Adipose tissue (tissue), 3 donors: Measurements from ENCODE around the gene PSMB3. TPM values are rescaled to one million over a fixed set of nuclear protein-coding genes. Genes with fewer than 3 reads are reported as not detected.
A peak's percentile ranks its signal among the peaks of the same experiment; 100 is the strongest.

Experiments used
- H3K27ac ChIP-seq: one replicate; pipeline ENCODE4 v1.5.1; 2013; ENCODE audit warnings: low read depth, low read length
- WGBS, 3 donors: extraction: QIAGEN DNeasy Blood & Tissue Kit; methylation state at CpG; one replicate each; pipeline ENCODE4 v1.1.7; 2013; 5-methylcytosine and 5-hydroxymethylcytosine counted together
- polyA plus RNA-seq, 3 donors: library from polyadenylated mRNA; stranded (reverse); fragments of 200-250 nt; gene quantifications; one replicate each; pipeline ENCODE4 v1.2.3, GENCODE V29; 2013
- donor health status: healthy with polysubstance abuse.
- donor health status: Bipolar disorder and iron deficiency.
- donor health status: healthy.

The PSMB3 gene
- 100 to 1,000 TPM in 2 of 3 donors, 10 to 100 TPM in 1; 76.8 to 190 (median 184) TPM for polyA plus RNA-seq

GRCh38 chr17:38752308-38753070 lies at the start of gene PSMB3:
Gene PSMB3 (plus strand): TSS chr17:38752741. CDS start chr17:38752827, 86 bp downstream.
- WGBS, 3 donors: 0% methylated on average over 44 of the region's 44 CpGs
- H3K27ac ChIP-seq: peak within 1 kb of the TSS; percentile 86

- 1 to 2% (median 2%) methylated on average over 55 of the region's 55 CpGs for WGBS, 3 donors
These were observed 49.4 kb upstream of the PSMB3 start for GRCh38 chr17:38702916-38703741.

GRCh38 chr17:38703742-38704605 lies 48.6 kb upstream of the PSMB3 start:
- H3K27ac ChIP-seq: peak overlapping the region; percentile 79
- WGBS, 3 donors: 0 to 1% (median 0%) methylated on average over 46 to 50 of the region's 50 CpGs

More at GRCh38 chr17:38702916-38703741, 49.4 kb upstream of the PSMB3 start:
- no peak overlapping the region for H3K27ac ChIP-seq

- 1% methylated on average over 50 to 93 of the region's 100 CpGs for WGBS, 3 donors
These were observed 47.7 kb upstream of the PSMB3 start, which contains the start of gene MLLT6 for GRCh38 chr17:38704606-38705522. Gene MLLT6 (plus strand): TSS chr17:38705273. CDS start chr17:38705633, 360 bp downstream.

GRCh38 chr17:38705523-38705802 lies 47.1 kb upstream of the PSMB3 start:
- 0 to 1% (median 0%) methylated on average over 9 to 30 of the region's 32 CpGs for WGBS, 3 donors
- H3K27ac ChIP-seq: peak overlapping the region; percentile 25

More at GRCh38 chr17:38704606-38705522, 47.7 kb upstream of the PSMB3 start, which contains the start of gene MLLT6:
- H3K27ac ChIP-seq: peak within 1 kb of the TSS; percentile 79

- peak overlapping the region; percentile 25 for H3K27ac ChIP-seq
- 0 to 1% (median 1%) methylated on average over 34 to 38 of the region's 38 CpGs for WGBS, 3 donors
These were observed 46.6 kb upstream of the PSMB3 start for GRCh38 chr17:38705803-38706504.

- H3K27ac ChIP-seq: no peak overlapping the region
- WGBS, 3 donors: 6 to 17% (median 16%) methylated on average over 20 of the region's 20 CpGs
These were observed 45.9 kb upstream of the PSMB3 start for GRCh38 chr17:38706505-38707216.

- WGBS, 3 donors: 78 to 81% (median 79%) methylated on average over 21 of the region's 21 CpGs
- no peak overlapping the region for H3K27ac ChIP-seq
These were observed 44.7 kb upstream of the PSMB3 start for GRCh38 chr17:38707678-38708351.

- WGBS, 3 donors: 90 to 92% (median 92%) methylated on average over 18 of the region's 18 CpGs
- no peak overlapping the region for H3K27ac ChIP-seq
These were observed 43.3 kb upstream of the PSMB3 start for GRCh38 chr17:38709104-38709820.

GRCh38 chr17:38709864-38710603 lies 42.5 kb upstream of the PSMB3 start:
- 70 to 83% (median 78%) methylated on average over 13 of the region's 13 CpGs for WGBS, 3 donors
- no peak overlapping the region for H3K27ac ChIP-seq

- WGBS, 3 donors: 85 to 91% (median 87%) methylated on average over 3 of the region's 3 CpGs
- no peak overlapping the region for H3K27ac ChIP-seq
These were observed 42.0 kb upstream of the PSMB3 start for GRCh38 chr17:38710604-38710962.

GRCh38 chr17:38710985-38711384 lies 41.6 kb upstream of the PSMB3 start:
- 69 to 83% (median 82%) methylated on average over 5 of the region's 5 CpGs for WGBS, 3 donors
- no peak overlapping the region for H3K27ac ChIP-seq

- H3K27ac ChIP-seq: no peak overlapping the region
- WGBS, 3 donors: 43 to 68% (median 64%) methylated on average over 25 to 26 of the region's 26 CpGs
These were observed 40.6 kb upstream of the PSMB3 start for GRCh38 chr17:38711792-38712571.

GRCh38 chr17:38712593-38712992 lies 39.9 kb upstream of the PSMB3 start:
- no peak overlapping the region for H3K27ac ChIP-seq
- WGBS, 3 donors: 93 to 96% (median 94%) methylated on average over 10 of the region's 10 CpGs
